T-helper 22 cell (primary cell): ENCODE results near the gene EME2.

ENCODE experiments used
- DNase-seq: peaks from one replicate; pipeline ENCODE4 v3.0.0-alpha.2; 2020; ENCODE audit warnings: low read depth

EME2 gene

DNA sequence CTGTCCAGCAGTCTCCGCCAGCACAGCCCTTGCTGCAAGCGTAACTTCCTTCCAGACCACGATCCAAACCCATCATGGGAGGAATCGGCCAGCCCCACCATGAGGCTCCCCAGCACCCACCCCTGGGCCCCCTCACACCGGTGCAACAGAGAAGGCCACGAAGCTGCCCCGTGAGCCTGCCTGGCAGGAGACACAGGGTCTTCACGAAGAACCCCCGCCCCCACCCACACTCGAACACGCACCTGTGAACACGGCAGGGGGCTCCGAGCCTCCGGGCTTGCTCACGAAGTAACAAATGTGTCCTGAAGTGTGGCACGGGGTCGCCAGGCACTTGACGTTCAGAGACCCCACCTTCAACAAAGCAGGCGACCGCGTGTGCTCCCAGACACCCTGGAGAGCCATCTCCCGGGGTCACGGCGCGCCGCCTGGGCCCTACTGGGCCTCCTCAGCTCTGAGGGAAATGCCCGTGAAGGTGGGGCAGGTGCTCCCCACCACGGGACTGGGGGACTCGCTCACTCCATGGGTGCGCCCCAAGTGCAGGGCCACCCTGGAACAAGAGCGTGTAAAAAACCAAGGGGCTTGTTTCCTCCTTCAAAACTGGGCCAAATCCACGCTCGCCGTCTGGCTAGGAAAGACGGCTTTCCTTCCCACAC, 46.4 kb downstream of the EME2 start:
- DNase-seq: no peak

DNA sequence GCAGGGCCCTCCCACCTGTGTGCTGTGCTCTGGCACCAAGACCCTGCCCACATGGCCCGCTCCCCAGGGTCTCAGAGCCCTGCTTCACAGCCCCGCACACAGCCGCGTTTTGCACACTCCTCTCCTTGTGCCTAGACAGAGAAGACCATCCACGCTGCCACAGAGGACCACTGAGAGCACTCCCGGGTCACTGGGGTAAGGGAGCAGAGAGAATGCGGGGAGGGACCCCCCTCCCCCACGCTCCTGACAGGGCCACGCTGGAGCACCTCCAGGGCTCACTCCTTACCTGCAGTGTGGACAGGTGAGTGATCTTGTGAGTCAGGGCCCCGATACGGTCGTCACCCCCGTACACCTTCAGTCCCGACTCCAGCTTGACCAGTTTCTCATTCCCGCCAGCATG, 47.0 kb downstream of the EME2 start:
- DNase-seq: no peak

DNA sequence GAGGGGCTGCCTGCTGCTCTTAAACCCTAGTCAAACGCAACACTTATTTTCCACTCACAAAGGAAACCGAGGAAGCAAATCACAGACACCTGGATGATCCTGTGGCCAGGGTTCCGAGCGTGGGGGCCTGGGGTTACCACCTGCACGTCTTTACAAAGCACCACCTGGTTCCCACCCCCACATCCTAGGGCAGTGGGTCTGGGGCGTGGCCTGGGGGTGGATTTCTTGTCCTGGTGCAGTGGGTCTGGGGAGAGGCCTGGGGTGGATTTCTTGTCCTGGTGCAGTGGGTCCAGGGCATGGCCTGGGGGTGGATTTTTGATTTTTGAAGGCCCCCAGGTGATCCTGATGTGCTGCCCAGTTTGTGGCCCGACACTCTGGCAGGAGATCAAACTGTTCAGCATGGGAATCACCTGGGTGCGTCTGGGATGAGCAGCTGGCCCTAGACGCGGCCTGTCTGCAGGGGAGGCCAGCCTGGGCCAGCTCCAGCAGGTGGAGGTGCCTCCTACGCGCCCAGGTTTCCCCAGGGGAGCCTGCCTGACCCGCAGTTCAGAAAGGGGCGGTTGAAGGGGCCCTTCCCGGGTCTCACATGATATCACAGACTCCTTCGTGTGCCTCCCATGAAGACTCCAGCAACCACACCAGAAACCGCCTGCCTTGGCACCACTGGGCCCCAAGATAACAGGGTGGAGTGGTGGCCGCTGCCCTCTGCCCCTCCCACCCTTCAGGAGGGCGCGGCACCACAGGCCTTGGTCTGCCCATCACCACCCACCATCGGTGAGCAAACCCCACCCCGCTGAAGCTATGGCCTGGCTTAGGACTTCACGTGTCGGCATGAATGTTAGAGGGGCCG, 47.7 kb downstream of the EME2 start:
- no peak for DNase-seq

DNA sequence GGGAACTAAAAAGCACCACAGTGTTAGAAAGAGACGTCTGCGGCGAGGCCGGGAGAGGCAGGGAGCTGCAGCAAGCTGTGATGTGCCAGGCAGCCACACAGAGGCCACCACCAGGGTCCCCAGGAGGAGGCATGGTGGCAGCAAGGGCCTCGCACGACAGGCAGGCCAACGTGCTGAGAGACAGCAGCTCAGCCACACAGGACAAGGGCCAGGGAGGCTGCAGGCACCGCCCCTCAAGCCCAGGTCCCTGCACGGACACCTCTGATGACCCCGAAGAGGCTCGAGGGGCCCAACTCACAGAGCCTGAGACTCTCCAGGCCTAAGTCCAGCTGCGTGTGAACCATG, 48.3 kb downstream of the EME2 start:
- DNase-seq: no peak

DNA sequence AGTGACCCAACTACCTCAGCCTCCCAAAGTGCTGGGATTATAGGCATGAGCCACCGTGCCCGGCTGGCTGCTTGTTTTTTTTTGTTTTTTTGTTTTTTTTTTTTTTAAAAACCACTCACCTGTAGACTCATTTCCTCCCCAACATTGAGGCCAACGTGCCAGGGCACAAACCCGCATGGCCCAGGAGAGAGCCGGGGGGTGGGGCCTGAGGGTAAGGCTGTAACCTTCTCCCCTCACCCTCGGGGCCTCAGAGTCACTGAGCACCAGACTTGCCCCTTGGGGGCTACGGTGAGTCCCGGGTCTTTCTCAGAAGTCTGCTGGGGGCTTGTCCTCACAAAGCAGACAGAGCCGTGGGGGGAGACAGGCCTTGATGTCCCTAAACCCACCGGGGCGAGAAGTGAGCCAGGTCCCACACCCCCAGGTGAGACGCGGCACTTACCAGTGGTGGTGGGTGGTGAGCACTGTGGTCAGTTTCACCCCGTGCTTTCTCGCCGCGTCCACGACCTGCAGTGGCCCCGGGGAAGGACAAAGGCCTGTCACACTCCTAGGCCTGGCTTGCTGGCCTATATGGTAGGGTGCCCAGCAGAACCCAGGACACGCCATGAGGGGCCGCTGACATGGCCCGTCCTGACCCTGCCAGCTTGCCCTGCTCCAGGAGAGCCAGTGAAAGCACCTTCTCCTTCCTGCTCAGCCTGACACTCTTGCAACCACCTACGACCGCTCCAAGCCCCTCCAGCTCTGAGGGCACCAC, 49.4 kb downstream of the EME2 start:
- no peak for DNase-seq

DNA sequence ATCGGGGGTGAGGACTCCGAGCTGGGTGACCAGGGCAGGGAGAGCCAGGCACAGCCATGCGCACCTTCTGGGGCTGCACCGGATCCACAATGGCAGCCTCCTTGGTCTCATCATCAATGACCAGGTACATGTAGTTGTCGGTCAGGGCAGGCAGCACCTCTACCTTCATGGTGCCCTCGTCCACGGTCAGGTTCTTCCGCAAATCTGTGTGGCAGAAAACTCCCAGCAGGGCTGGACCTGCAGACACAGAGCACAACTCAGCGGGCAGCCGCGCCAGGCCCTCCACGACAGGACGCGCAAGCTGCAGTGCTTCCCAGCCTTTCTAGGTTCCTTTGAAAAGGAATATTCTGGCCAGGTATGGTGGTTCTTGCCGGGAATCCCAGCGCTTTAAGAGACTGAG, 50.2 kb downstream of the EME2 start:
- no peak for DNase-seq

DNA sequence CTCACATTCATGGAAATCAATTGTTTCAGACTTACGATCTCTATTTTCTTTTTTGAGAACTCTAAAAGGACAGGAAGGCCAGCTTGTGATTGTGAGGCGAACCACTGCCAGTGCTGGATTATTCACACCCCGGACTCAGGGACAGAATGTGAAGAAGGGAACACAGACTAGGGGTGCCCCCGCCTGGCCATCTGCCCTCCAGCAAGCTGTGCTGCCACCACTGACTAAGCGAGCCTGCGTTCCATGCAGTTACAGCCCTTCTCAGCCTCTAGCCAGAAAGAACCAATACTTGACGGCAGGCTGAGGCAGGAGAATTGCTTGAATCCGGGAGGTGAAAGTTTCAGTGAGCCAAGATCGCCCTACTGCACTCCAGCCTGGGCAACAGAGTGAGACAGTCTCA, 51.2 kb downstream of the EME2 start:
- DNase-seq: no peak

DNA sequence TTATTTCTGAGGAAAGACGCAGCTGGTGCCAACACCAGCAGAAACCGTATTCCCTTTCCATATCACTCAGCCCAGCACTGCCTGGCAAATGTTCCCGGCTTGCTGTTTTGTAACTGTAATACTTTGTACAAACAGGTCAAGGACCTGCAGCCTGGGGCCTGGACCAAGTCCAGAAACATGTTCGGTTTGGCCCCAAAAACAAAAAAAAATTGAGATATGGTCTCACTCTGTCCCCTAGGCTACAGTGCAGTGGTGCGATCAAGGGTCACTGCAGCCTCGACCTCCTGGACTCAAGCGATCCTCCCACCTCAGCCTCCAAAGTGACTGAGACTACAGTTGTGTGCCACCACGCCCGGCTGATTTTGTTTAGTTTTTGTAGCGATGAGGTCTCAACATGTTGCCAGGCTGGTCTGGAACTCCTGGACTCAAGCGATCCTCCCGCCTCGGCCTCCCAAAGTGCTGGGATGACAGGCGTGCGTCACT, 52.8 kb downstream of the EME2 start:
- no peak for DNase-seq
